ENCODE results near the gene ELAC2.

Gene ELAC2

GRCh38 chr17:12965988-12966387 is 51.8 kb downstream of the ELAC2 start:
- TF ChIP-seq CTCF (IDR thresholded peaks at IDR 0.05; ENCODE audit: low read depth, low read length) = no peak
- no peak overlapping the region for H3K4me3 ChIP-seq (ENCODE audit: low read depth, low read length)

- H3K4me3 ChIP-seq (ENCODE audit: low read depth, low read length) = no peak overlapping the region
- no peak for TF ChIP-seq CTCF (IDR thresholded peaks at IDR 0.05; ENCODE audit: low read depth, low read length)
These were observed 53.0 kb downstream of the ELAC2 start for GRCh38 chr17:12964840-12965239.

GRCh38 chr17:12964162-12964561 is 53.7 kb downstream of the ELAC2 start:
- TF ChIP-seq CTCF (IDR thresholded peaks at IDR 0.05; ENCODE audit: low read depth, low read length) = no peak
- H3K4me3 ChIP-seq (ENCODE audit: low read depth, low read length) = no peak overlapping the region

- TF ChIP-seq CTCF (IDR thresholded peaks at IDR 0.05; ENCODE audit: low read depth, low read length) = no peak
These were observed 54.3 kb downstream of the ELAC2 start for GRCh38 chr17:12963505-12963904.

GRCh38 chr17:12961655-12962054 is 56.2 kb downstream of the ELAC2 start:
- no peak for TF ChIP-seq CTCF (IDR thresholded peaks at IDR 0.05; ENCODE audit: low read depth, low read length)
- H3K4me3 ChIP-seq (ENCODE audit: low read depth, low read length) = no peak overlapping the region

More at GRCh38 chr17:12963505-12963904, 54.3 kb downstream of the ELAC2 start:
- no peak overlapping the region for H3K4me3 ChIP-seq (ENCODE audit: low read depth, low read length)

- H3K4me3 ChIP-seq (ENCODE audit: low read depth, low read length) = no peak overlapping the region
- TF ChIP-seq CTCF (IDR thresholded peaks at IDR 0.05; ENCODE audit: low read depth, low read length) = no peak
These were observed 58.4 kb downstream of the ELAC2 start for GRCh38 chr17:12959441-12959840.

- no peak overlapping the region for H3K4me3 ChIP-seq (ENCODE audit: low read depth, low read length)
- no peak for TF ChIP-seq CTCF (IDR thresholded peaks at IDR 0.05; ENCODE audit: low read depth, low read length)
These were observed 59.0 kb downstream of the ELAC2 start for GRCh38 chr17:12958786-12959185.

All from WI38 (cell line).